NCI-H1436 (cell line): ENCODE measurements around the gene ANKRD10.

Experiments
- DNase-seq: peaks from one replicate; lab custom pipeline; 2025; lab: John Stamatoyannopoulos, UW

The ANKRD10 gene

DNA sequence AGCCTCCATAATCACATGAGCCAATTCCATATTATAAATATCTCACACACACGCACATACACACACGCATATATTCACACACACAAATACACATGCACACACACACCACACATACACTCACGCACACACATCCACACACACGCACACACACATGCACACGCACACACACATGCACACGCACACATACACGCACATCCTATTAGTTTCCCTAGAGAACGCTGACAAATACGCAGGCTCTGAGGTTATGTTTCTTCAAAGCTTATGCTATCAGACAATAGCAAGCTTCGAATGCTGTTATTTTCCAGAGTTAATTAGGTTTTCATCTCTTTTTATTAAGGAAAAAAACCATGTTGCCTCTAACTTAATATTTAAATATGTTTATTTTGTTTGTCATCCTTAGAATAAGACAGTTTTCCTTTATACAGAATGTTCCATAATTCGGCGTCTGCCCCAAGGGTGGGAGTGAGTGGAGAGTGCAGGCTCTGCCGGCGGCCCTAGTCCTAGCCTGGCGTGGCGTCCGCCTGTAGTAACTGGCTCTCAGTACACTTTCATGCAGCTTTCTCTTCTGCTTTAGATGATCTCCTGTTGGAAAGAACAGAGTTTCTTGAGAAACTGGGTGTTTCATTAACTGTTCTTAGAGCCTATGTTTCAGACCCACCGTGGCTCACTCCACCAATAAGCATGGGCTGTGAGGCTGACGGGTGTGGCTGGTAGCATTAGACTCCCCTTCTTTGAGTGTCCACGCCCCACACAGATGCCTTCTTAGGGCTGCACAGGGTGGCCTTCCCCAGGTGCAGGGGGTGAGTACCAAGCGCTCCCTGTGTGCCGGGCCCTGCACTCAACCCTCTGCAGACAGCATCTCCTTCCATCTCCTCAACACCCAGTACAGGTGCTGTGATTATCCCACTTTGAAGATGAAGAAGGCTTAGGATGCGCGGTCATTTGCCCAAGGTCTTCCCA is 30.4 kb upstream of the ANKRD10 start:
- DNase-seq: no peak

GRCh38 chr13:110944121-110944967 is 29.5 kb upstream of the ANKRD10 start:
- DNase-seq: no peak

- no peak for DNase-seq
These were observed 27.5 kb upstream of the ANKRD10 start for GRCh38 chr13:110942248-110942981.

DNA sequence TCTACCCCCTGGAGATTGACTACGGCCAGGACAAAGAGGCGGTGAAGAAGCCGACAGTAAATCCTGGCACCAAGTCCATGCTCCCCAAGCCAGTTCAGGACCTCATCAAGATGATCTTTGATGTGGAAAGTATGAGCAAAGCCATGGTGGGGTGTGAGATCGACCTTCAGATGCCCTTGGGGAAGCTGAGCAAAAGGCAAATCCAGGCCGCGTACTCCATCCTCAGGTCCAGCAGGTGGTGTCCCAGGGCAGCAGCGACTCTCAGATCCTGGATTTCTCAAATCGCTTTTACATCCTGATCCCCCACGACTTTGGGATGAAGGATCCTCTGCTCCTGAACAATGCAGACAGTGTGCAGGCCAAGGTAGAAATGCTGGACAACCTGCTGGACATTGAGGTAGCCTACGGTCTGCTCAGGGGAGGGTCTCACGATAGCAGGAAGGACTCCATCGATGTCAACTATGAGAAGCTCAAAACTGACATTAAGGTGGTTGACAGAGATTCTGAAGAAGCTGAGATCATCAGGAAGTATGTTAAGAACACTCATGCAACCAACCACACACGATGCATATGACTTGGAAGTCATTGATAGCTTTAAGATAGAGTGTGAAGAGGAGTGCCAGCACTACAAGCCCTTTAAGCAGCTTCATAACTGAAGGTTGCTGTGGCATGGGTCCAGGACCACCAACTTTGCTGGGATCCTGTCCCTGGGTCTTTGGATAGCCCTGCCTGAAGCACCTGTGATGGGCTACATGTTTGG is 24.0 kb upstream of the ANKRD10 start:
- DNase-seq: no peak

DNA sequence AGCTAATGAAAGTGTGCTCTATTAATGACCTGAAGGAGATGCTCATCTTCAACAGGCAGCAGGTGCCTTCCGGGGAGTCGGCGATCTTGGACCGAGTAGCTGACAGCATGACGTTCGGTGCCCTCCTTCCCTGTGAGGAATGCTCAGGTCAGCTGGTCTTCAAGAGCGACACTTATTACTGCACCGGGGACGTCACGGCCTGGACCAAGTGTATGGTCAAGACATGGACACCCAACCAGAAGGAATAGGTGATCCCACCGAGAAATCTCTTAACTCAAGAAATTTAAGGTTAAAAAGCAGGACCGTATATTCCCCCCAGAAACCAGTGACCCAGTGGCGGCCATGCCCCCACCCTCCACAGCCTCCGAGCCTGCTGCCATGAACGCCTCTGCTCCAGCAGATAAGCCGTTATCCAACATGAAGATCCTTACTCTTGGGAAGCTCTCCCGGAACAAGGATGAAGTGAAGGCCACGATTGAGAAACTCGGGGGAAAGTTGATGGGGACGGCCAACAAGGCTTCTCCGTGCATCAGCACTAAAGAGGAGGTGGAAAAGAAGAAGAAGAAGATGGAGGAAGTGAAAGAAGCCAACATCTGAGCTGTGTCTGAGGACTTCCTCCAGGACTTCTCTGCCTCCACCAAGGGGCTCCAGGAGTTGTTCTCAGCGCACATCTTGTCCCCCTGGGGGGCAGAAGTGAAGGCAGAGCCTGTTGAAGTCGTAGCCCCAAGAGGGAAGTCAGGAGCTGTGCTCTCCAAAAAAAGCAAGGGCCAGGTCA is 22.8 kb upstream of the ANKRD10 start:
- DNase-seq: no peak

GRCh38 chr13:110936519-110936918 is 21.6 kb upstream of the ANKRD10 start:
- DNase-seq: no peak

GRCh38 chr13:110932588-110932987 is 17.7 kb upstream of the ANKRD10 start:
- no peak for DNase-seq

GRCh38 chr13:110929104-110929777 is 14.4 kb upstream of the ANKRD10 start:
- DNase-seq: no peak

GRCh38 chr13:110925023-110925612 is 10.2 kb upstream of the ANKRD10 start:
- no peak for DNase-seq

- no peak for DNase-seq
These were observed 9.7 kb upstream of the ANKRD10 start for GRCh38 chr13:110924639-110924934.

- DNase-seq: no peak
These were observed 9.1 kb upstream of the ANKRD10 start for GRCh38 chr13:110923777-110924638.

GRCh38 chr13:110923086-110923485 is 8.2 kb upstream of the ANKRD10 start:
- no peak for DNase-seq

DNA sequence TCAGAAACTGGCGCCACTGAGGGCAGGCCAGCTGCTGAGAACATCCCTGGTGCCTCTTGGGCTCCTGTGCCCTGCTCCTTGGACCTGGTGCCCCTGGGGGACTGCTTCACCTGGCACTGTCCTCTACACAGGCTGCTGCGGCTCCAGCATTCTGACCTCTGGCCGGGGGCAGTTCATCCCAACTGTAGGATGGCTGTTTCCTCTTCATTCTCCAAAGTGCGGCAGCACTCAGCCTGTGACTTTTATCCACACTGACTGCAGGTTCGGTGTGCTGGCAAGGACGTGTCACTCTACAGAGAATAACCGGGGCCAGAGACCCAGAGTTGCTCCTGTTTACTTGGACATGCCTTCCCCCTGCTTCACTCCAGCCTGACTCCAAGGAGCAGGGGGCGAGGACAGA is 7.6 kb upstream of the ANKRD10 start:
- DNase-seq: no peak

GRCh38 chr13:110921695-110922094 is 6.8 kb upstream of the ANKRD10 start:
- no peak for DNase-seq

GRCh38 chr13:110921209-110921608 is 6.3 kb upstream of the ANKRD10 start:
- no peak for DNase-seq

- no peak for DNase-seq
These were observed 5.2 kb upstream of the ANKRD10 start for GRCh38 chr13:110920038-110920437.

- no peak for DNase-seq
These were observed 1.7 kb upstream of the ANKRD10 start for GRCh38 chr13:110916301-110917142.

- DNase-seq: no peak
These were observed 971 bp upstream of the ANKRD10 start for GRCh38 chr13:110915874-110916206.
